HL-60/S4 (cell line): Measurements from ENCODE around the gene RAET1E.

ENCODE experiments used
- in situ Hi-C: fragments of 300-500 bp; cut with MboI; formaldehyde crosslinking; loops from 2 replicates; pipeline ENCODE4 v1.14.3; 2022; ENCODE audit warnings: low sequenced_read_pairs

Gene RAET1E

GRCh38 chr6:149897855-149898744, at the start of gene RAET1E:
TSS of gene RAET1E (minus strand) at chr6:149898113. CDS start at chr6:149890901, 7,212 bp downstream.
- in situ Hi-C loops: no loop called here

- in situ Hi-C loops: loop anchor here (25.0 kb wide), 1 partner anchor 865 kb away; no protein-coding TSS in a partner anchor
Observed at GRCh38 chr6:149947533-149947932, 49.6 kb upstream of the RAET1E start.

GRCh38 chr6:149946631-149947030, 48.7 kb upstream of the RAET1E start:
- in situ Hi-C loops: loop anchor here (25.0 kb wide), 1 partner anchor 866 kb away; no protein-coding TSS in a partner anchor

- in situ Hi-C loops: loop anchor here (25.0 kb wide), 1 partner anchor 867 kb away; no protein-coding TSS in a partner anchor
Observed at GRCh38 chr6:149945276-149945675, 47.4 kb upstream of the RAET1E start.

- in situ Hi-C loops: loop anchor here (25.0 kb wide), 1 partner anchor 869 kb away; no protein-coding TSS in a partner anchor
Observed at GRCh38 chr6:149943321-149943720, 45.4 kb upstream of the RAET1E start.

- in situ Hi-C loops: loop anchor here (25.0 kb wide), 1 partner anchor 870 kb away; no protein-coding TSS in a partner anchor
Observed at GRCh38 chr6:149942461-149942829, 44.5 kb upstream of the RAET1E start.

- in situ Hi-C loops: loop anchor here (25.0 kb wide), 1 partner anchor 870 kb away; no protein-coding TSS in a partner anchor
Observed at GRCh38 chr6:149941583-149942460, 43.9 kb upstream of the RAET1E start, which contains the start of gene ULBP2. TSS of gene ULBP2 (plus strand) at chr6:149942014. CDS start at chr6:149942073, 59 bp downstream.

GRCh38 chr6:149940672-149940982, 42.7 kb upstream of the RAET1E start:
- in situ Hi-C loops: loop anchor here (25.0 kb wide), 1 partner anchor 872 kb away; no protein-coding TSS in a partner anchor

GRCh38 chr6:149939909-149940671, 42.2 kb upstream of the RAET1E start:
- in situ Hi-C loops: loop anchor here (25.0 kb wide), 1 partner anchor 872 kb away; no protein-coding TSS in a partner anchor

GRCh38 chr6:149939356-149939648, 41.4 kb upstream of the RAET1E start:
- in situ Hi-C loops: loop anchor here (25.0 kb wide), 1 partner anchor 873 kb away; no protein-coding TSS in a partner anchor

GRCh38 chr6:149938571-149939355, 40.9 kb upstream of the RAET1E start:
- in situ Hi-C loops: loop anchor here (25.0 kb wide), 1 partner anchor 874 kb away; no protein-coding TSS in a partner anchor

- in situ Hi-C loops: loop anchor here (25.0 kb wide), 1 partner anchor 874 kb away; no protein-coding TSS in a partner anchor
Observed at GRCh38 chr6:149938013-149938570, 40.2 kb upstream of the RAET1E start.

- in situ Hi-C loops: loop anchor here (25.0 kb wide), 1 partner anchor 876 kb away; no protein-coding TSS in a partner anchor
Observed at GRCh38 chr6:149936743-149937142, 38.8 kb upstream of the RAET1E start.

GRCh38 chr6:149935668-149936067, 37.8 kb upstream of the RAET1E start:
- in situ Hi-C loops: loop anchor here (25.0 kb wide), 1 partner anchor 877 kb away; no protein-coding TSS in a partner anchor

- in situ Hi-C loops: loop anchor here (25.0 kb wide), 1 partner anchor 877 kb away; no protein-coding TSS in a partner anchor
Observed at GRCh38 chr6:149935246-149935645, 37.3 kb upstream of the RAET1E start.

GRCh38 chr6:149934249-149935156, 36.6 kb upstream of the RAET1E start:
- in situ Hi-C loops: loop anchor here (5.0 to 25.0 kb wide), 2 partner anchors 83 to 878 kb away; no protein-coding TSS in a partner anchor

- in situ Hi-C loops: loop anchor here (5.0 to 25.0 kb wide), 2 partner anchors 84 to 879 kb away; no protein-coding TSS in a partner anchor
Observed at GRCh38 chr6:149933461-149933860, 35.5 kb upstream of the RAET1E start.

- in situ Hi-C loops: loop anchor here (5.0 to 25.0 kb wide), 2 partner anchors 84 to 879 kb away; no protein-coding TSS in a partner anchor
Observed at GRCh38 chr6:149933036-149933435, 35.1 kb upstream of the RAET1E start.
